ENCODE data around the gene ALK. TPM values are rescaled to one million over a fixed set of nuclear protein-coding genes. Genes with fewer than 3 reads are reported as not detected.

The ALK gene
- total and polyA plus RNA-seq, 4 donors: 4.2 to 16.7 (median 14.2) TPM

- Histone ChIP-seq H3K9me3 (ENCODE audit: control insufficient read depth, insufficient read depth, low read length) (no peaks in the 10 kb centered on the region), H3K27ac (ENCODE audit: low read depth, low read length) (no peak overlapping the region), H3K27me3 (ENCODE audit: control insufficient read depth, insufficient read depth, low read length) (no peaks in the 10 kb centered on the region), H3K36me3 (ENCODE audit: control insufficient read depth, insufficient read depth, low read length) (no peaks in the 10 kb centered on the region), H3K4me1 (ENCODE audit: control insufficient read depth, insufficient read depth, low read length) (peaks cover 4% of the 10 kb centered on the region), H3K4me3 (ENCODE audit: low read depth, low read length) (no peak overlapping the region)
- WGBS (ENCODE audit: insufficient coverage): no CpG with 5 or more reads among the region's 1 CpG
- no peak for DNase-seq (ENCODE audit: low read depth in 4 of 6, low spot score in 6 of 6)
These were observed 218.1 kb downstream of the ALK start for GRCh38 chr2:29703336-29703735.

- no peaks in the 10 kb centered on the region for H3K27me3 ChIP-seq (ENCODE audit: control insufficient read depth, insufficient read depth, low read length)
- WGBS (ENCODE audit: insufficient coverage): 97% methylated on average over 2 of the region's 2 CpGs
- no peaks in the 10 kb centered on the region for H3K9me3 ChIP-seq (ENCODE audit: control insufficient read depth, insufficient read depth, low read length)
- H3K36me3 ChIP-seq (ENCODE audit: control insufficient read depth, insufficient read depth, low read length): no peaks in the 10 kb centered on the region
- H3K27ac ChIP-seq (ENCODE audit: low read depth, low read length): no peak overlapping the region
- H3K4me3 ChIP-seq (ENCODE audit: low read depth, low read length): no peak overlapping the region
- DNase-seq (ENCODE audit: low read depth in 4 of 6, low spot score in 6 of 6): no peak
- H3K4me1 ChIP-seq (ENCODE audit: control insufficient read depth, insufficient read depth, low read length): peaks cover 4% of the 10 kb centered on the region
These were observed 219.1 kb downstream of the ALK start for GRCh38 chr2:29702276-29702675.

GRCh38 chr2:29700560-29700959, 220.8 kb downstream of the ALK start:
- no peak overlapping the region for H3K27ac ChIP-seq (ENCODE audit: low read depth, low read length)

GRCh38 chr2:29699045-29699444, 222.3 kb downstream of the ALK start:
- WGBS (ENCODE audit: insufficient coverage): no CpG with 5 or more reads among the region's 4 CpGs
- no peaks in the 10 kb centered on the region for H3K27me3 ChIP-seq (ENCODE audit: control insufficient read depth, insufficient read depth, low read length)

More at GRCh38 chr2:29700560-29700959, 220.8 kb downstream of the ALK start:
- no peaks in the 10 kb centered on the region for H3K36me3 ChIP-seq (ENCODE audit: control insufficient read depth, insufficient read depth, low read length)
- WGBS (ENCODE audit: insufficient coverage): no CpG with 5 or more reads among the region's 2 CpGs
- no peak for DNase-seq (ENCODE audit: low read depth in 4 of 6, low spot score in 6 of 6)
- H3K4me1 ChIP-seq (ENCODE audit: control insufficient read depth, insufficient read depth, low read length): no peaks in the 10 kb centered on the region
- no peaks in the 10 kb centered on the region for H3K9me3 ChIP-seq (ENCODE audit: control insufficient read depth, insufficient read depth, low read length)
- no peaks in the 10 kb centered on the region for H3K27me3 ChIP-seq (ENCODE audit: control insufficient read depth, insufficient read depth, low read length)
- no peak overlapping the region for H3K4me3 ChIP-seq (ENCODE audit: low read depth, low read length)

DNA sequence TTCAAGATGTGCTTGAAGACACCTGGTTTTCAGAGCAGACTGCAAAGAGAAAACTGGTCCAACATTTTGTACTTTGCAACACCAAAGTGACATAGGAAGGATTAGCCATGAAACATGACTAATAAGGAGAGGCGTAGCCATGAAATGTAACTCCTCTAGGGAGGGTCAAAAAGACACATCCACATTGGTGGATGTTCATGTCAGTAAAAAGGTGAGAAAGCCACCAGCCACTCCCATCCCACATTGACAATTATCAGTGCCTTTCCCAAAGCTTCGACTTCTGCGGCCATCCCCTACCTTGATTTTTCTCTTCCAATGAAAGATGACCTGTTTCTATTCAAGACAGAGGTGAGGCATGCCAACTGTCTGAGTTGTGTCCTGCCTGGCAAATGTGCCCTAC, 223.2 kb downstream of the ALK start:
- Histone ChIP-seq H3K9me3 (ENCODE audit: control insufficient read depth, insufficient read depth, low read length) (no peaks in the 10 kb centered on the region), H3K4me3 (ENCODE audit: low read depth, low read length) (no peak overlapping the region), H3K36me3 (ENCODE audit: control insufficient read depth, insufficient read depth, low read length) (no peaks in the 10 kb centered on the region), H3K27ac (ENCODE audit: low read depth, low read length) (no peak overlapping the region), H3K27me3 (ENCODE audit: control insufficient read depth, insufficient read depth, low read length) (no peaks in the 10 kb centered on the region), H3K4me1 (ENCODE audit: control insufficient read depth, insufficient read depth, low read length) (no peaks in the 10 kb centered on the region)
- WGBS (ENCODE audit: insufficient coverage): 74% methylated on average over 2 of the region's 3 CpGs
- no peak for DNase-seq (ENCODE audit: low read depth in 4 of 6, low spot score in 6 of 6)

More at GRCh38 chr2:29699045-29699444, 222.3 kb downstream of the ALK start:
- no peaks in the 10 kb centered on the region for H3K36me3 ChIP-seq (ENCODE audit: control insufficient read depth, insufficient read depth, low read length)
- no peak overlapping the region for H3K4me3 ChIP-seq (ENCODE audit: low read depth, low read length)
- no peaks in the 10 kb centered on the region for H3K4me1 ChIP-seq (ENCODE audit: control insufficient read depth, insufficient read depth, low read length)
- H3K9me3 ChIP-seq (ENCODE audit: control insufficient read depth, insufficient read depth, low read length): no peaks in the 10 kb centered on the region
- DNase-seq (ENCODE audit: low read depth in 4 of 6, low spot score in 6 of 6): no peak
- H3K27ac ChIP-seq (ENCODE audit: low read depth, low read length): no peak overlapping the region

DNA sequence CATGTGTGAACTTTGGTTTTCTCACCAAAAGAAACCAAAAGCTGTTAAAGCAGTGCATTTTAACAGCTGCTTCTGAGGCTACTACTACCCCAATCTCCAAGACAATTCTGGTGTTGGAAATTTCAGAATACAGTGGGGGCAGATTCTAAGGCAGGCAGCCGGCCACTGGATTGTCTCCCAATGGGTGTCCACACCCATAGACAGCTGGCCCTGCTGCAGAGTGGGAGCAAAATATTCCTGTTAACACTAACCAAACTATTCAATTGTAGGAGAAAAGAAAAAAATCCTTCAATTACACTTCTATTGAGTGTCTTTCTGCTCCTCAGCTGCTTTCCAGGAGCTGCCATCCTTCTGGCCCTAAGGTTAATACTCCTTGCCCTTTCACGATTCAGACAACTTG, 223.7 kb downstream of the ALK start:
- no peak overlapping the region for H3K4me3 ChIP-seq (ENCODE audit: low read depth, low read length)
- WGBS (ENCODE audit: insufficient coverage): 100% methylated on average over 1 of the region's 2 CpGs
- no peak for DNase-seq (ENCODE audit: low read depth in 4 of 6, low spot score in 6 of 6)
- no peaks in the 10 kb centered on the region for H3K36me3 ChIP-seq (ENCODE audit: control insufficient read depth, insufficient read depth, low read length)
- H3K27ac ChIP-seq (ENCODE audit: low read depth, low read length): no peak overlapping the region
- no peaks in the 10 kb centered on the region for H3K27me3 ChIP-seq (ENCODE audit: control insufficient read depth, insufficient read depth, low read length)
- no peaks in the 10 kb centered on the region for H3K9me3 ChIP-seq (ENCODE audit: control insufficient read depth, insufficient read depth, low read length)
- no peaks in the 10 kb centered on the region for H3K4me1 ChIP-seq (ENCODE audit: control insufficient read depth, insufficient read depth, low read length)

DNA sequence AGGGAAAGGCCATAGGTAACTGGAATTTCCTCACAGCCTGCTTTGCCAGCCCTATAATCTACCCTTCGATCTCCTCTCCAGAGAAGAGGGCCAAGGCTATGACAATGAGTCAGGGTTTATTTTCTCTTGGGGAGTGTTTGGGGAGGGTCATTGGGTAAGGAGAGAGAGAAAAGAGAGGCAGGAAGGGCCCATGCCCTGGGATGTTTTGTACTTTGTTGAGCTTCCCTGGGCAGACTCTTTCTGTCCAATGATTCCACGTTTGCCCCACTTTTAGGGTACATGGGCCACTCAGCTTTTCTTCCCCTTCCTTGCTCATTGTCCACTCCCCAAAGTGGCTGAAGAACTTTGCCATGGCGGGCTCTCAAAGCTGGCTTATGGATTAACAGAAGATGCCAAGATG, 224.2 kb downstream of the ALK start:
- WGBS (ENCODE audit: insufficient coverage): 90% methylated on average over 1 of the region's 3 CpGs
- Histone ChIP-seq H3K4me3 (ENCODE audit: low read depth, low read length) (no peak overlapping the region), H3K36me3 (ENCODE audit: control insufficient read depth, insufficient read depth, low read length) (no peaks in the 10 kb centered on the region), H3K4me1 (ENCODE audit: control insufficient read depth, insufficient read depth, low read length) (no peaks in the 10 kb centered on the region), H3K27ac (ENCODE audit: low read depth, low read length) (no peak overlapping the region), H3K9me3 (ENCODE audit: control insufficient read depth, insufficient read depth, low read length) (no peaks in the 10 kb centered on the region), H3K27me3 (ENCODE audit: control insufficient read depth, insufficient read depth, low read length) (no peaks in the 10 kb centered on the region)
- DNase-seq (ENCODE audit: low read depth in 4 of 6, low spot score in 6 of 6): no peak

DNA sequence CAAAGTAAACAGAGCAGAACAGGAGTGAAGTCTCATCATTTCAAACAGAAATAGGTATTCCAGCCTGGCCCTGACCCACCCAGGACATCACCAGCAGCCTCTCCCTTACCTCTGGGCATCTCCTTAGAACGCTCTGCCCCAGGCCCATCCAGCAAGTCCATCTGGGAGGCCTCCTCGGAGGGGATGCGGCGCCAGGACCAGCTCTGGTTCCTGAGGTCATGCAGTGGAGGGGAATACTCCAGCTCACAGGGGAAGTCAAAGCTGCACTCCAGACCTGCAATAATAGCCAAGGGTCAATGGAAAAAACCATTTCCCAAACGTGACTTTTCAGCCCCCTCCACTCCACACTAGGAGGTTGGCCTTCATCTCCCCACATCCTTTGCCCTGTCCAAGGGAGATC, 226.6 kb downstream of the ALK start:
- Histone ChIP-seq H3K9me3 (ENCODE audit: control insufficient read depth, insufficient read depth, low read length) (no peaks in the 10 kb centered on the region), H3K27me3 (ENCODE audit: control insufficient read depth, insufficient read depth, low read length) (no peaks in the 10 kb centered on the region), H3K36me3 (ENCODE audit: control insufficient read depth, insufficient read depth, low read length) (no peaks in the 10 kb centered on the region), H3K4me3 (ENCODE audit: low read depth, low read length) (no peak overlapping the region), H3K27ac (ENCODE audit: low read depth, low read length) (no peak overlapping the region), H3K4me1 (ENCODE audit: control insufficient read depth, insufficient read depth, low read length) (no peaks in the 10 kb centered on the region)
- 100% methylated on average over 4 of the region's 5 CpGs for WGBS (ENCODE audit: insufficient coverage)
- no peak for DNase-seq (ENCODE audit: low read depth in 4 of 6, low spot score in 6 of 6)

GRCh38 chr2:29691391-29691950, 229.9 kb downstream of the ALK start:
- H3K27me3 ChIP-seq (ENCODE audit: control insufficient read depth, insufficient read depth, low read length): no peaks in the 10 kb centered on the region
- no peak overlapping the region for H3K27ac ChIP-seq (ENCODE audit: low read depth, low read length)
- no peaks in the 10 kb centered on the region for H3K9me3 ChIP-seq (ENCODE audit: control insufficient read depth, insufficient read depth, low read length)
- WGBS (ENCODE audit: insufficient coverage): no CpG with 5 or more reads among the region's 2 CpGs
- H3K4me3 ChIP-seq (ENCODE audit: low read depth, low read length): no peak overlapping the region
- H3K36me3 ChIP-seq (ENCODE audit: control insufficient read depth, insufficient read depth, low read length): no peaks in the 10 kb centered on the region
- no peaks in the 10 kb centered on the region for H3K4me1 ChIP-seq (ENCODE audit: control insufficient read depth, insufficient read depth, low read length)
- DNase-seq (ENCODE audit: low read depth in 4 of 6, low spot score in 6 of 6): no peak

DNA sequence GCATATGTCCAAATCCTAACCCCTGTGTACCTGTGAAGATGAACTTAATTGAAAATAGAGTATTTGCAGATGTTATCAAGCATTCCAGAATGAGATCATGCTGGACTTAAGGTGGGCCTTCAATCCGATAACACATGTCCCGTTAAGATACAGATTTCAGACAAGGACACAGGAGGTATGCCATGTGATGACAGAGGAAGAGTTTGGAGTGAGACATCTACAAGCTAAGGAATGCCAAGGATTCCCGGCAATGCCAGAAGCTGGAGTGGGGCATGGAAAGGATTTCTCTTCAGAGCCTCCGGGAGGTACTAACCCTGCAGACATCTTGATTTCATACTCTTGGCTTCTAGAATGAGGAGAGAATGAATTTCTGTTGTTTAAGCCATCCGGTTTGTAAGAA, 231.7 kb downstream of the ALK start:
- 96% methylated on average over 3 of the region's 5 CpGs for WGBS (ENCODE audit: insufficient coverage)

More for the DNA sequence above, 231.7 kb downstream of the ALK start:
- Histone ChIP-seq H3K4me3 (ENCODE audit: low read depth, low read length) (no peak overlapping the region), H3K27me3 (ENCODE audit: control insufficient read depth, insufficient read depth, low read length) (no peaks in the 10 kb centered on the region), H3K9me3 (ENCODE audit: control insufficient read depth, insufficient read depth, low read length) (no peaks in the 10 kb centered on the region), H3K36me3 (ENCODE audit: control insufficient read depth, insufficient read depth, low read length) (no peaks in the 10 kb centered on the region), H3K4me1 (ENCODE audit: control insufficient read depth, insufficient read depth, low read length) (no peaks in the 10 kb centered on the region), H3K27ac (ENCODE audit: low read depth, low read length) (no peak overlapping the region)
- no peak for DNase-seq (ENCODE audit: low read depth in 4 of 6, low spot score in 6 of 6)

Data from spinal cord (tissue), 10 donors.